ENCODE results near the gene RPS21. TPM values are rescaled to one million over a fixed set of nuclear protein-coding genes. Genes with fewer than 3 reads are reported as not detected.

Gene RPS21
- total and polyA plus RNA-seq, 10 donors, result 1,168 to 11,722 (median 3,328) TPM

GRCh38 chr20:62437927-62438326 lies 51.0 kb downstream of the RPS21 start:
- H3K27me3 ChIP-seq (replicated peaks in 1 of 7), result peaks cover 0 to 85% (median 9%) of the 10 kb centered on the region in 7 donors
- DNase-seq, result no peak

More at GRCh38 chr20:62437927-62438326, 51.0 kb downstream of the RPS21 start:
- TF ChIP-seq POLR2AphosphoS5 (IDR thresholded peaks at IDR 0.05) (no peak), CTCF (IDR thresholded peaks at IDR 0.05 in 8 of 11, conservative IDR thresholded peaks at IDR 0.05 in 3 of 11) (no peak), POLR2A (IDR thresholded peaks at IDR 0.05) (no peak)
- H3K27ac ChIP-seq, result no peak overlapping the region
- WGBS, 5 donors, result 83 to 90% (median 85%) methylated on average over 12 to 24 of the region's 24 CpGs
- no peaks in the 10 kb centered on the region for H3K9me3 ChIP-seq
- no peaks in the 10 kb centered on the region for H3K36me3 ChIP-seq
- no peak overlapping the region for H3K4me3 ChIP-seq
- intact Hi-C loops (cut with DNase I; ENCODE audit: low total_unique reads), result no loop called here
- H3K4me1 ChIP-seq, result no peaks in the 10 kb centered on the region

Other genes starting within 250 kb of the RPS21 start
- 100 to 1,000 TPM; 157 to 247 (median 180) TPM for gene PSMA7, start 243.7 kb upstream of the RPS21 start, total RNA-seq
- gene PSMA7, start 243.7 kb upstream of the RPS21 start, polyA plus RNA-seq, result 100 to 1,000 TPM; 178 to 281 (median 235) TPM
- 10 to 100 TPM; 13.0 to 18.6 (median 14.3) TPM for gene SS18L1, start 243.3 kb upstream of the RPS21 start, total RNA-seq
- gene SS18L1, start 243.3 kb upstream of the RPS21 start, polyA plus RNA-seq, result 10 to 100 TPM in 1 of 3 donors, 1 to 10 TPM in 2; 6.7 to 11.0 (median 8.4) TPM
- gene MTG2, start 204.1 kb upstream of the RPS21 start, total RNA-seq, result 10 to 100 TPM; 22.6 to 39.8 (median 37.5) TPM
- 10 to 100 TPM; 26.9 to 41.3 (median 37.7) TPM for gene MTG2, start 204.1 kb upstream of the RPS21 start, polyA plus RNA-seq
- gene HRH3, start 166.8 kb upstream of the RPS21 start, total RNA-seq, result not detected
- not detected for gene HRH3, start 166.8 kb upstream of the RPS21 start, polyA plus RNA-seq
- 10 to 100 TPM; 40.6 to 81.7 (median 64.8) TPM for gene OSBPL2, start 148.6 kb upstream of the RPS21 start, total RNA-seq
- gene OSBPL2, start 148.6 kb upstream of the RPS21 start, polyA plus RNA-seq, result 10 to 100 TPM in 2 of 3 donors, 1 to 10 TPM in 1; 9.2 to 19.6 (median 14.0) TPM
- 100 to 1,000 TPM in 2 of 7 donors, 10 to 100 TPM in 5; 67.1 to 112 (median 82.3) TPM for gene ADRM1, start 84.1 kb upstream of the RPS21 start, total RNA-seq
- gene ADRM1, start 84.1 kb upstream of the RPS21 start, polyA plus RNA-seq, result 10 to 100 TPM; 60.5 to 95.6 (median 74.7) TPM
- 100 to 1,000 TPM in 4 of 7 donors, 10 to 100 TPM in 3; 69.8 to 203 (median 108) TPM for gene LAMA5, start 19.8 kb upstream of the RPS21 start, total RNA-seq
- 100 to 1,000 TPM in 2 of 3 donors, 10 to 100 TPM in 1; 46.5 to 266 (median 128) TPM for gene LAMA5, start 19.8 kb upstream of the RPS21 start, polyA plus RNA-seq
- gene CABLES2, start 20.2 kb downstream of the RPS21 start, total RNA-seq, result 1 to 10 TPM; 3.9 to 5.9 (median 4.1) TPM
- gene CABLES2, start 20.2 kb downstream of the RPS21 start, polyA plus RNA-seq, result 1 to 10 TPM; 2.0 to 2.7 (median 2.4) TPM
- not detected for gene RBBP8NL, start 40.4 kb downstream of the RPS21 start, total RNA-seq
- under 1 TPM in 1 of 3 donors, not detected in 2; 0.03 TPM for gene RBBP8NL, start 40.4 kb downstream of the RPS21 start, polyA plus RNA-seq
- gene GATA5, start 88.9 kb downstream of the RPS21 start, total RNA-seq, result under 1 TPM in 2 of 7 donors, not detected in 5; 0.13 to 0.19 TPM
- gene GATA5, start 88.9 kb downstream of the RPS21 start, polyA plus RNA-seq, result under 1 TPM in 1 of 3 donors, not detected in 2; 0.02 TPM